Skeletal muscle satellite cell (primary cell): ENCODE results near the gene URI1.
"Not testable (repeated sequence)": the region's sequence is repeated elsewhere in the genome, so short reads cannot be mapped to it uniquely, and the experiment has no call there.

Source experiments
- H3K27me3 ChIP-seq: 2 replicates; pipeline ENCODE4 v1.7.0; 2013; ENCODE audit warnings: low read length; ENCODE audit not compliant: control insufficient read depth, insufficient read depth
- H3K36me3 ChIP-seq: 2 replicates; pipeline ENCODE4 v1.7.0; 2013; ENCODE audit warnings: mild to moderate bottlenecking, control low read depth, low read length; ENCODE audit not compliant: insufficient read depth
- H3K4me1 ChIP-seq: 2 replicates; pipeline ENCODE4 v1.7.0; 2013; ENCODE audit warnings: low read length; ENCODE audit not compliant: control insufficient read depth, insufficient read depth
- H3K4me2 ChIP-seq: 2 replicates; pipeline ENCODE4 v1.7.0; 2013; ENCODE audit warnings: mild to moderate bottlenecking, low read length
- H3K4me3 ChIP-seq: 2 replicates; pipeline ENCODE4 v1.7.0; 2013; ENCODE audit warnings: low read length
- H3K9ac ChIP-seq: 2 replicates; pipeline ENCODE4 v1.7.0; 2013; ENCODE audit warnings: mild to moderate bottlenecking, low read depth, low read length, moderate library complexity
- H3K9me3 ChIP-seq: replicated peaks from 2 replicates; pipeline ENCODE4 v1.7.0; 2013; ENCODE audit warnings: mild to moderate bottlenecking, control low read depth, low read length

Gene URI1

GRCh38 chr19:30028118-30028991 lies 86.3 kb downstream of the URI1 start:
- Histone ChIP-seq H3K4me1 (no peaks in the 10 kb centered on the region), H3K9me3 (no peaks in the 10 kb centered on the region), H3K27me3 (no peaks in the 10 kb centered on the region), H3K9ac (no peak overlapping the region), H3K4me3 (no peak overlapping the region), H3K36me3 (no peaks in the 10 kb centered on the region), H3K4me2 (no peak overlapping the region)

DNA sequence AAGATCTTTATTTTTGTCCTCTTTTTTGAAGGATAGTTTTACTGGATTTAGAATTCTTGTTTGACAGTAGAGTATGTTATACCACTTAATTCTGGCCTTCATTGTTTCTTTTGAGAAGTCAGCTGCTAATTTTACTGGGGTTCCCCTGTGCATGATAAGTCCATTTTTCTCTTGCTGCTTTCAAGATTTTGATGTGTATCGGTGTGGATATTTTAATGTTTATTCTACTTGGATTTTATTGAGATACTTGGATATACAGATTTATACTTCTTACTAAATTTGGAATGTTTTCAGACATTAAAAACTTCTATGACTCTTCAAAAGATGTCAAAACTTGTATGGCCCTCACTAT lies 86.9 kb downstream of the URI1 start:
- H3K9ac ChIP-seq: no peak overlapping the region
- no peak overlapping the region for H3K4me2 ChIP-seq
- H3K27me3 ChIP-seq: no peaks in the 10 kb centered on the region
- no peaks in the 10 kb centered on the region for H3K9me3 ChIP-seq
- no peaks in the 10 kb centered on the region for H3K36me3 ChIP-seq
- H3K4me3 ChIP-seq: no peak overlapping the region
- no peaks in the 10 kb centered on the region for H3K4me1 ChIP-seq

GRCh38 chr19:30029721-30030510 lies 87.9 kb downstream of the URI1 start:
- Histone ChIP-seq H3K9ac (no peak overlapping the region), H3K9me3 (no peaks in the 10 kb centered on the region), H3K36me3 (no peaks in the 10 kb centered on the region), H3K4me3 (no peak overlapping the region), H3K4me2 (no peak overlapping the region), H3K4me1 (no peaks in the 10 kb centered on the region), H3K27me3 (no peaks in the 10 kb centered on the region)

DNA sequence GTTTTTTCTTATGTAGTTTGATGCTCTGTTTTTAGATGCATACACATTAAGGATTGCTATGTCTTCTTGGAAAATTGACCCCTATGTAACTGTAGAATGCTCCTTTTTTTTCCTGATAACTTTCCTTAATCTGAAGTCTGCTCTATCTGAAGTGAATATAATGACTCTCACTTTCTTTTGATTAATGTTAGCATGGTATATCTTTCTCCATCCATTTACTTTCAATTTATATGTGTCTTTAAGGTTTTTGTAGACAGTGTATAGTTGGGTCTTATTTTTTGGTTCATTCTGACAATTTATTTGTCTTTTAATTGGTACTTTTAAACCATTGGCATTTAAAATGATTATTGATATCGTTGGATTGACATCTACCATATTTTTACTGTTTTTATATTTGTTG lies 92.3 kb downstream of the URI1 start:
- H3K4me2 ChIP-seq: no peak overlapping the region
- no peaks in the 10 kb centered on the region for H3K4me1 ChIP-seq
- H3K9ac ChIP-seq: no peak overlapping the region
- H3K9me3 ChIP-seq: no peaks in the 10 kb centered on the region
- no peaks in the 10 kb centered on the region for H3K27me3 ChIP-seq
- H3K36me3 ChIP-seq: peaks cover 7% of the 10 kb centered on the region
- no peak overlapping the region for H3K4me3 ChIP-seq

GRCh38 chr19:30036154-30037129 lies 94.4 kb downstream of the URI1 start:
- Histone ChIP-seq H3K4me2 (no peak overlapping the region), H3K27me3 (no peaks in the 10 kb centered on the region), H3K4me1 (no peaks in the 10 kb centered on the region), H3K36me3 (peaks cover 7% of the 10 kb centered on the region), H3K4me3 (no peak overlapping the region), H3K9me3 (no peaks in the 10 kb centered on the region), H3K9ac (no peak overlapping the region)

- Histone ChIP-seq H3K27me3 (no peaks in the 10 kb centered on the region), H3K9me3 (no peaks in the 10 kb centered on the region), H3K36me3 (peaks cover 7% of the 10 kb centered on the region), H3K4me3 (no peak overlapping the region), H3K4me2 (no peak overlapping the region), H3K4me1 (no peaks in the 10 kb centered on the region), H3K9ac (no peak overlapping the region)
Measured at GRCh38 chr19:30037835-30038234, 95.8 kb downstream of the URI1 start.

GRCh38 chr19:30041931-30042330 lies 99.9 kb downstream of the URI1 start:
- H3K9ac ChIP-seq, H3K4me1 ChIP-seq, H3K4me2 ChIP-seq, H3K27me3 ChIP-seq, H3K4me3 ChIP-seq, H3K9me3 ChIP-seq, H3K36me3 ChIP-seq: not testable (repeated sequence)

DNA sequence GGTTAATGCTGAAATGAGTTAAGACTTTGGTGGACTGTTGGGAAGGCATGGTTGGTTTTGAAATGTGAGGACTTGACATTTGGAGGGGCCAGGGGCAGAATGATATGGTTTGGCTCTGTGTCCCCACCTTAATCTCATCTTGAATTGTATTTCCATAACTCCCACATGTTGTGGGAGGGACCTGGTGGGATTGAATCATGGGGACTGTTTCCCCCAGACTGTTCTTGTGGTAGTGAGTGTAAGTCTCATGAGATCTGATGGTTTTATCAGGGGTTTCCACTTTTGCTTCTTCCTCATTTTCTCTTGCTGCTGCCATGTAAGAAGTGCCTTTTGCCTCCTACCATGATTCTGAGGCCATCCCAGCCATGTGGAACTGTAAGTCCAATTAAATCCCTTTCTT lies 101.0 kb downstream of the URI1 start:
- H3K9ac ChIP-seq, H3K4me3 ChIP-seq, H3K27me3 ChIP-seq, H3K36me3 ChIP-seq, H3K4me1 ChIP-seq, H3K4me2 ChIP-seq, H3K9me3 ChIP-seq: not testable (repeated sequence)

DNA sequence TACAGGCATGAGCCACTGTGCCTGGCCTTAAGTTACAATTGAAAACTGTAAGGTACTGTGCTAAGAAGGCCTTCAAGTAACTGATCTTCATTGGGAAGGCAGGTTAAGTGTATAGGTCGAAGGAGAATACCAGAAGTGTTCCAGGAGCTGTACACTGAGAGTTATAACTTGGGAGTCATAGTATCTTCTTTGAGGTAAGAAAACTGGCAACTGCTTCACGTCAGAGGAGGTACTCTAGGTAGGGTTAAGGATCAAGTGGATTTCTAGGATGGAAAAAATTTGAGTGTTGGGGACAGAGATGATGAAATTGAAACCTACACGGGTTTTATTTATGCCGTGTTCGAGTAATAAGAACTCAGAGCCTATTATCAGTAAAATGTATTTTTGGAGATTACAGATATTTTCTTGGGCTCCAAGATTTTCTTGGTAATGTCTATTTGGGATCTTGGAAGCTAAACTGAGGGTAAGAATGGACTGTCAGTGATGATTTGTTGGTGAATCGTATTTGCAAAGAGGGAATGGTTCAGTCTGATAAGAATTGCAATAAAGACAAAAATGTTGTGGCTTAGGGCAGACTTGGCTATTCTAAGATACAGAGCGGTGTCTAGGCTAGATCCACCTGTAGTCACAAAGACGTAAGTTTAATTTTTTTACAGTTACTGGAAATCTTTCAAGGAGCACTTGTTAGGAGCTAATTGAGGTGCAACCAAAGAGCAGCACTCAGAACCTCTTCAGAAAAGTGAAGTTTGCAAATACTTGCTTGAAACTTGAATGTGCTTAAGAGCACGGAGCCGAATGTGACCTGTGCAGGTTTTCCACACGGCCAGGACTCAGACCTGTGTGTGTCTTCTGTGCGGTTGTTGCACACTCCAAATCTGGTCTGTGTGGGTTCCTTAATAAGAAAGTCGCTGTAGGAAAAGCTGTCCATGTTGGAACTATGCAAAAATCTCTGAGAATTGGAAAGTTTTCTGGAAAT lies 102.5 kb downstream of the URI1 start:
- Histone ChIP-seq H3K36me3 (no peaks in the 10 kb centered on the region), H3K9ac (no peak overlapping the region), H3K9me3 (no peaks in the 10 kb centered on the region), H3K27me3 (no peaks in the 10 kb centered on the region), H3K4me1 (no peaks in the 10 kb centered on the region), H3K4me3 (no peak overlapping the region), H3K4me2 (no peak overlapping the region)

DNA sequence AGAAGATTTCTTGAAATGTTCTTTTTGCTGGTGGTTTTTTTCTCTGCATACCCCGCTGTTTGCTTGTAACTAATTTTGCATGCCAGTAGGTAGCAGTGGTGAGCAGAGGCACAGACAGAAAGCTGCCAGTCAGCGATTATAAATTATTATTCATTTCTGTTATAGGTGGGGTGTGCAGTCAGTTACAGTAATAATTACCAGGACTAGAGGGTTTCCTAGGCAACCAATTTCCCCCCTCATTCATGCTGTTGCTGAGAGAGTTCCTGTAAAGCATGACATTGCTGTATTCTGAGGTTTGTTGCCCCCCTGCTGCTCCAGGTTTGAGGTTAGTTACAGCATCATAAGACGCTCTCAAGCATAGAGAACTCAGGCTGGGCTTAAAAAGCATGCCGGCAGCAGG lies 104.5 kb downstream of the URI1 start:
- Histone ChIP-seq H3K4me2 (no peak overlapping the region), H3K27me3 (no peaks in the 10 kb centered on the region), H3K9ac (no peak overlapping the region), H3K4me1 (no peaks in the 10 kb centered on the region), H3K36me3 (no peaks in the 10 kb centered on the region), H3K9me3 (no peaks in the 10 kb centered on the region), H3K4me3 (no peak overlapping the region)
